Measurements from ENCODE around the gene RFX7. TPM values are rescaled to one million over a fixed set of nuclear protein-coding genes. Genes with fewer than 3 reads are reported as not detected.

Gene RFX7
- total RNA-seq, 1 experiment from 2014 or later, result 29.8 TPM

DNA sequence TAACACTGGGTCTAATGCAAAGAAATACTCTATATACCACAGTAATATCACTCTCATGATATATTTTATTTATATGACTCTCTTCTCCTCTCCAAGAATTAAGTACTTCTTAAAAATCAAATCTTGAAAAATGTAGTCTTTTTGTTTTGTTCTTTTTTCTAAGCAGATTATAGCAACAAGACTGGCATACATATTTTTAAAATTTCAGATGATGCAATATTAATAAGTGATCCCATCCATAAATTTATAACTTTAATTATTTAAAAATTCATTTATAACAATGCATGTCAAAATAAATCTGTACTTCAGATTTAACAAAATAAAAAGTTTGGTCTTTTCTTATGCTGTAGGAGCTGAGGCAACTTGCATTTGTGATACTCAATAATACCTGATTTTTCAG lies 155.3 kb downstream of the RFX7 start:
- Mint-ChIP-seq H3K4me1 (ENCODE audit: insufficient read depth, unreplicated experiment) (no peaks in the 10 kb centered on the region), H3K27me3 (ENCODE audit: insufficient read depth, unreplicated experiment) (no peaks in the 10 kb centered on the region), H3K27ac (ENCODE audit: low read depth, unreplicated experiment) (no peak overlapping the region), H3K4me3 (ENCODE audit: unreplicated experiment) (no peak overlapping the region), H3K36me3 (ENCODE audit: insufficient read depth, unreplicated experiment) (peaks cover 38% of the 10 kb centered on the region), H3K9me3 (ENCODE audit: unreplicated experiment) (peaks cover 6% of the 10 kb centered on the region)
- no peak for DNase-seq (ENCODE audit: unreplicated experiment)
- intact Hi-C loops (cut with micrococcal nuclease), result no loop called here
- BruUV-seq (replicated peaks), result no TSS peak
- ChIA-PET CTCF (interaction anchor here (1.2 to 1.6 kb wide), 2 partner anchors 15 to 35 kb away, joined by 3 to 6 read pairs; no protein-coding TSS in a partner anchor), POLR2A (interaction anchor here (1.5 kb wide), 1 partner anchor 9 kb away, joined by 7 read pairs; no protein-coding TSS in a partner anchor)
- TF ChIP-seq, protein P1, sequence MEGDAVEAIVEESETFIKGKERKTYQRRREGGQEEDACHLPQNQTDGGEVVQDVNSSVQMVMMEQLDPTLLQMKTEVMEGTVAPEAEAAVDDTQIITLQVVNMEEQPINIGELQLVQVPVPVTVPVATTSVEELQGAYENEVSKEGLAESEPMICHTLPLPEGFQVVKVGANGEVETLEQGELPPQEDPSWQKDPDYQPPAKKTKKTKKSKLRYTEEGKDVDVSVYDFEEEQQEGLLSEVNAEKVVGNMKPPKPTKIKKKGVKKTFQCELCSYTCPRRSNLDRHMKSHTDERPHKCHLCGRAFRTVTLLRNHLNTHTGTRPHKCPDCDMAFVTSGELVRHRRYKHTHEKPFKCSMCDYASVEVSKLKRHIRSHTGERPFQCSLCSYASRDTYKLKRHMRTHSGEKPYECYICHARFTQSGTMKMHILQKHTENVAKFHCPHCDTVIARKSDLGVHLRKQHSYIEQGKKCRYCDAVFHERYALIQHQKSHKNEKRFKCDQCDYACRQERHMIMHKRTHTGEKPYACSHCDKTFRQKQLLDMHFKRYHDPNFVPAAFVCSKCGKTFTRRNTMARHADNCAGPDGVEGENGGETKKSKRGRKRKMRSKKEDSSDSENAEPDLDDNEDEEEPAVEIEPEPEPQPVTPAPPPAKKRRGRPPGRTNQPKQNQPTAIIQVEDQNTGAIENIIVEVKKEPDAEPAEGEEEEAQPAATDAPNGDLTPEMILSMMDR (IDR thresholded peaks at IDR 0.05; ENCODE audit: unreplicated experiment), result no peak

DNA sequence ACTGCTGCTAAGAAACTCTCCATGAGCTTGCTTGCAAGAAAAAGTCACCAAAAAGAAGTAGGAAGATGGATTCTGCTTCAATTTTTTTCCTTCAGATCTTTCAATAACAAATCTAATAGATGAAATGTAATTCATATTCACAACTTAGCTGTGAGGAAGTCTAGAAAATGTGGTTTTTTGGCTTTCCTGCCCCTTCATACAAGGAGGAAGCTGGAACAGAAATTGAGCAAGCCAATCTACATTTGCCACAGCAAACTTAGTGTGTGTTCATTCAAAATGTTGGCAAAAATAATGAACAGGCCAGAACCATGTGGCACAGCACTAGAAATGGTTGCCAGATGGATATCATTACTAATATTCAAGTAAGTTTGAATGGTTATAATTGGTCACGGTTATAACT lies 157.1 kb downstream of the RFX7 start:
- Mint-ChIP-seq H3K27me3 (ENCODE audit: insufficient read depth, unreplicated experiment) (no peaks in the 10 kb centered on the region), H3K9me3 (ENCODE audit: unreplicated experiment) (peaks cover 6% of the 10 kb centered on the region), H3K36me3 (ENCODE audit: insufficient read depth, unreplicated experiment) (peaks cover 29% of the 10 kb centered on the region), H3K27ac (ENCODE audit: low read depth, unreplicated experiment) (no peak overlapping the region), H3K4me3 (ENCODE audit: unreplicated experiment) (no peak overlapping the region), H3K4me1 (ENCODE audit: insufficient read depth, unreplicated experiment) (no peaks in the 10 kb centered on the region)
- no TSS peak for BruUV-seq (replicated peaks)
- intact Hi-C loops (cut with micrococcal nuclease), result no loop called here
- POLR2A ChIA-PET, result interaction anchor here (0.5 kb wide), 1 partner anchor 198 kb away, joined by 3 read pairs; no protein-coding TSS in a partner anchor
- DNase-seq (ENCODE audit: unreplicated experiment), result no peak
- CTCF ChIA-PET, result no interaction called here
- TF ChIP-seq, protein P1 (IDR thresholded peaks at IDR 0.05; ENCODE audit: unreplicated experiment), result no peak

DNA sequence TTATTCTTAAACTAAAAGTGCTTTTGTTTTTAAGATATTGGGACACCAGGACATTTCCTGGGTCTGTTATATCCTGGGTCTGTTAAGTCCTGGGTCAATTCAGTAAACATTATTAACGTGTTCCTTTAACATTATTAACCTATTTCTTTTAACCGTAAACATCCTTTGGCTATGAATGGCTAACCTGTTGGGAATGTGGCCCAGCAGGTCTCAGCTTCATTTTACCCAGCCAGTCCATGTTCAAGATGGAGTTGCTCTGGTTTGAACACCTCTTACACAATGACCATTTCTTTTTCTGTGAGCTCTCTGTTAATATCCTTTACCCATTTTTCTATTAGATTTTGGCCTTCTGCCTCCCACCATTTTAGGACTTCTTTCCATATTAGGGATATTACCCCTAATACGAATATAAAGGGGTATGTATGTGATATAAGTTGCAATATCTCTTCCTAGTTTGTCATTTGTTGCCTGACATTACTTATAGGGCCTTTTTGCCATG lies 161.4 kb downstream of the RFX7 start:
- intact Hi-C loops (cut with micrococcal nuclease), result no loop called here
- ChIA-PET POLR2A (interaction anchor here (1.0 kb wide), 1 partner anchor 29 kb away, joined by 3 read pairs; no protein-coding TSS in a partner anchor), CTCF (no interaction called here)
- Mint-ChIP-seq H3K4me1 (ENCODE audit: insufficient read depth, unreplicated experiment) (no peaks in the 10 kb centered on the region), H3K27me3 (ENCODE audit: insufficient read depth, unreplicated experiment) (no peaks in the 10 kb centered on the region), H3K27ac (ENCODE audit: low read depth, unreplicated experiment) (no peak overlapping the region), H3K4me3 (ENCODE audit: unreplicated experiment) (no peak overlapping the region), H3K36me3 (ENCODE audit: insufficient read depth, unreplicated experiment) (peaks cover 2% of the 10 kb centered on the region), H3K9me3 (ENCODE audit: unreplicated experiment) (no peaks in the 10 kb centered on the region)
- BruUV-seq (replicated peaks), result no TSS peak
- DNase-seq (ENCODE audit: unreplicated experiment), result no peak
- TF ChIP-seq, protein P1 (IDR thresholded peaks at IDR 0.05; ENCODE audit: unreplicated experiment), result no peak

DNA sequence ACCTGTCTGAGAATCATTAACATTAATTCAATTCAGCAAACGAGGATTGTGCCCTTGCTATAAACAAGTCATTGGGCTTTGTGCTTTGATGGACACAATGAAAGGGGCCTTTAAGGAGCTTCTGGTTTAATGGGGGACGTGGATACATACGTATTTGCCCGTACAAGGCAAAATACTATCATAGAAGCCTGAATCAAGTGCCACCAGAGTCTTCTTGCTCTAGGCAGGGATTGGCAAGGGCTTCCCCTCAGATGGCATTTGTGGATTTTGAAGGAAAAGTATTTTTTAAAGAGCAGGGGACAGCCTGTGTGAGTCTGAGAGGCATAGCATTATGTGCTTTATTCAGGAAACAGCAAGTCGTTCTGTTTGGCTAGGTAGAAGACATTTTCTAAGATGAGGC lies 166.6 kb downstream of the RFX7 start:
- Mint-ChIP-seq H3K36me3 (ENCODE audit: insufficient read depth, unreplicated experiment) (no peaks in the 10 kb centered on the region), H3K4me3 (ENCODE audit: unreplicated experiment) (no peak overlapping the region), H3K27ac (ENCODE audit: low read depth, unreplicated experiment) (no peak overlapping the region), H3K27me3 (ENCODE audit: insufficient read depth, unreplicated experiment) (no peaks in the 10 kb centered on the region), H3K4me1 (ENCODE audit: insufficient read depth, unreplicated experiment) (no peaks in the 10 kb centered on the region), H3K9me3 (ENCODE audit: unreplicated experiment) (no peaks in the 10 kb centered on the region)
- ChIA-PET POLR2A (no interaction called here), CTCF (no interaction called here)
- intact Hi-C loops (cut with micrococcal nuclease), result no loop called here
- no TSS peak for BruUV-seq (replicated peaks)
- no peak for DNase-seq (ENCODE audit: unreplicated experiment)
- TF ChIP-seq, protein P1 (IDR thresholded peaks at IDR 0.05; ENCODE audit: unreplicated experiment), result no peak

Data from MCF 10A (cell line).